Measurements from ENCODE around the gene FLCN. TPM values are rescaled to one million over a fixed set of nuclear protein-coding genes. Genes with fewer than 3 reads are reported as not detected.

Gene FLCN
- total and polyA plus RNA-seq, 2 of the 13 experiments (the other 11 are each of a cell fraction or from before 2014, with no cell fraction given): 16.6 to 24.9 TPM

DNA sequence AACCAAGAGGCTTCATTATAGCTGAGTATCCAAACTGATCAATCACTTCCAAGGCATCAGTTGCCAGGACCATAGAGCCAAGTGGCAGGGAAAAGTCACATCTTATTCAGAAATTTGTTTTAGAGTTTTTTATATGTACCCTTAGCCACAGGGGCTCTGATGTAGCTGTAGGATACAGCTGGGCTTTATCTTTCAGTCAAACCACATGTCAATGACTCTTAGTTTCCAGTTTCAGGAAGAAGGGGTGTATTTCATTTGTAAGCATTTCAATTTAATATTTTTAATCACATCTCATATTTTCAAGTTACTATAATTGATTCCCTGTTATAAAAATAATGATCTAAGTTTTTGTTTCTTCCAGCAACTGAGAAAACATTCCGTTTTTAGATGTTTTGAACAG, 2.9 kb upstream of the FLCN start:
- no peak overlapping the region for H3K4me2 ChIP-seq (ENCODE audit: low read depth, low read length)
- H3K27me3 ChIP-seq (ENCODE audit: control insufficient read depth in 1 of 2, insufficient read depth in 2 of 2, low read length in 2 of 2): no peaks in the 10 kb centered on the region
- H3K9me3 ChIP-seq (ENCODE audit: low read length): no peaks in the 10 kb centered on the region
- no peak overlapping the region for H3K9ac ChIP-seq (ENCODE audit: insufficient read depth, low read depth, low read length)
- H3K36me3 ChIP-seq (replicated peaks in 1 of 2; ENCODE audit: control insufficient read depth in 1 of 2, insufficient read depth in 2 of 2, low read length in 2 of 2): no peaks in the 10 kb centered on the region
- in situ Hi-C loops (cut with HindIII; ENCODE audit: extremely low pct_ligation_motif_present, low pct_unique_long_range_greater_than_20kb): no loop called here
- peaks cover 18% of the 10 kb centered on the region for H3K79me2 ChIP-seq (ENCODE audit: insufficient read depth, low read length)
- intact Hi-C loops (cut with micrococcal nuclease; ENCODE audit: unreplicated experiment): no loop called here
- H2AFZ ChIP-seq (ENCODE audit: low read length): no peak overlapping the region
- no peak for FAIRE-seq
- peaks cover 22% of the 10 kb centered on the region for H3K4me1 ChIP-seq (ENCODE audit: insufficient read depth, low read length)
- no peaks in the 10 kb centered on the region for H4K20me1 ChIP-seq (ENCODE audit: insufficient read depth, low read length)
- H3K27ac ChIP-seq (ENCODE audit: extremely low read length, insufficient read depth, low read length): no peak overlapping the region
- DNase-seq (ENCODE audit: low spot score): no peak
- no TSS peak for BruUV-seq (replicated peaks)
- 91% methylated on average over 1 of the region's 1 CpG for WGBS (ENCODE audit: low lambda C conversion rate)
- H3K4me3 ChIP-seq (replicated peaks in 1 of 3; ENCODE audit: insufficient read depth in 1 of 3, low read depth in 2 of 3, low read length in 3 of 3): no peak overlapping the region
- ATAC-seq: no peak
- POLR2A ChIA-PET: no interaction called here
- CTCF ChIA-PET (ENCODE audit: low intra/inter-chr PET ratio, low total read pairs): no interaction called here
- TF ChIP-seq FOXA3 (CRISPR knock-in tag; IDR thresholded peaks at IDR 0.05): no peak
- TF ChIP-seq, protein P1, sequence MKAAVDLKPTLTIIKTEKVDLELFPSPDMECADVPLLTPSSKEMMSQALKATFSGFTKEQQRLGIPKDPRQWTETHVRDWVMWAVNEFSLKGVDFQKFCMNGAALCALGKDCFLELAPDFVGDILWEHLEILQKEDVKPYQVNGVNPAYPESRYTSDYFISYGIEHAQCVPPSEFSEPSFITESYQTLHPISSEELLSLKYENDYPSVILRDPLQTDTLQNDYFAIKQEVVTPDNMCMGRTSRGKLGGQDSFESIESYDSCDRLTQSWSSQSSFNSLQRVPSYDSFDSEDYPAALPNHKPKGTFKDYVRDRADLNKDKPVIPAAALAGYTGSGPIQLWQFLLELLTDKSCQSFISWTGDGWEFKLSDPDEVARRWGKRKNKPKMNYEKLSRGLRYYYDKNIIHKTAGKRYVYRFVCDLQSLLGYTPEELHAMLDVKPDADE (CRISPR knock-in tag; IDR thresholded peaks at IDR 0.05): no peak
- no peak for TF ChIP-seq ZNF430 (CRISPR knock-in tag; IDR thresholded peaks at IDR 0.05)
- no peak for TF ChIP-seq CEBPB (IDR thresholded peaks at IDR 0.05; ENCODE audit: borderline replicate concordance, low read depth, low read length)
- TF ChIP-seq SKI (IDR thresholded peaks at IDR 0.05; ENCODE audit: partially characterized antibody): no peak
- TF ChIP-seq RFXAP (CRISPR knock-in tag; IDR thresholded peaks at IDR 0.05; ENCODE audit: borderline replicate concordance): no peak
- no peak for TF ChIP-seq GTF3A (CRISPR knock-in tag; conservative IDR thresholded peaks at IDR 0.05)
- TF ChIP-seq ZFP36 (IDR thresholded peaks at IDR 0.05; ENCODE audit: borderline replicate concordance, low read depth, low read length, partially characterized antibody): no peak
- no peak for TF ChIP-seq KAT7 (CRISPR knock-in tag; IDR thresholded peaks at IDR 0.05; ENCODE audit: borderline replicate concordance)
- no peak for TF ChIP-seq ZFYVE20 (CRISPR knock-in tag; IDR thresholded peaks at IDR 0.05; ENCODE audit: borderline replicate concordance, low read depth)
- TF ChIP-seq ZNF615 (CRISPR knock-in tag; IDR thresholded peaks at IDR 0.05; ENCODE audit: borderline replicate concordance): no peak
- no peak for TF ChIP-seq ZNF510 (CRISPR knock-in tag; IDR thresholded peaks at IDR 0.05; ENCODE audit: low read depth)
- TF ChIP-seq, protein P2, sequence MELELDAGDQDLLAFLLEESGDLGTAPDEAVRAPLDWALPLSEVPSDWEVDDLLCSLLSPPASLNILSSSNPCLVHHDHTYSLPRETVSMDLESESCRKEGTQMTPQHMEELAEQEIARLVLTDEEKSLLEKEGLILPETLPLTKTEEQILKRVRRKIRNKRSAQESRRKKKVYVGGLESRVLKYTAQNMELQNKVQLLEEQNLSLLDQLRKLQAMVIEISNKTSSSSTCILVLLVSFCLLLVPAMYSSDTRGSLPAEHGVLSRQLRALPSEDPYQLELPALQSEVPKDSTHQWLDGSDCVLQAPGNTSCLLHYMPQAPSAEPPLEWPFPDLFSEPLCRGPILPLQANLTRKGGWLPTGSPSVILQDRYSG (CRISPR knock-in tag; IDR thresholded peaks at IDR 0.05): no peak
- TF ChIP-seq EP300 (IDR thresholded peaks at IDR 0.05; ENCODE audit: low read depth in 2 of 2, low read length in 2 of 2): no peak
- no peak for TF ChIP-seq EP300 (CRISPR knock-in tag; IDR thresholded peaks at IDR 0.05; ENCODE audit: borderline replicate concordance)
- TF ChIP-seq HOXA9 (CRISPR knock-in tag; IDR thresholded peaks at IDR 0.05; ENCODE audit: borderline replicate concordance): no peak
- no peak for TF ChIP-seq NKX3-1 (CRISPR knock-in tag; IDR thresholded peaks at IDR 0.05)
